Panc1 (cell line): ENCODE data around the gene DCXR. TPM values are rescaled to one million over a fixed set of nuclear protein-coding genes. Genes with fewer than 3 reads are reported as not detected.

ENCODE experiments used
- ATAC-seq: fragments of 200-7000 bp; cut with Tn5 transposase; 2 replicates; pipeline ENCODE4 v1.9.1; 2020; ENCODE audit warnings: mild to moderate bottlenecking, moderate library complexity
- BruUV-seq: library from RNA; stranded (reverse); fragments of 400-500 nt; replicated peaks from 2 replicates; lab custom pipeline; 2021; lab: Mats Ljungman, UMichigan
- CTCF ChIA-PET: fragments of 300-600 bp; sonication (Branson Sonifier 250); formaldehyde crosslinking; loops from one replicate; lab custom pipeline; 2022; ENCODE audit warnings: antibody characterized with exemption; lab: Charles Lee
- POLR2A ChIA-PET: fragments of 300-600 bp; sonication (Branson Sonifier 250); formaldehyde crosslinking; loops from one replicate; lab custom pipeline; 2022; ENCODE audit warnings: antibody characterized with exemption; lab: Charles Lee
- DNase-seq: peaks from one replicate; pipeline ENCODE4 v3.0.0-alpha.2; 2010; ENCODE audit warnings: low read depth, low spot score
- H3K27ac ChIP-seq: 2 replicates; pipeline ENCODE4 v1.5.1; 2011; ENCODE audit warnings: mild to moderate bottlenecking, low read length, inconsistent platforms
- H3K27me3 ChIP-seq: fragments of 200-500 bp; sonication (Bioruptor generic); 2 replicates; pipeline ENCODE4 v1.6.0; 2014; ENCODE audit warnings: low read length, inconsistent platforms; ENCODE audit not compliant: control insufficient read depth, insufficient read depth
- H3K36me3 ChIP-seq: fragments of 200-500 bp; sonication (Bioruptor generic); 2 replicates; pipeline ENCODE4 v1.5.1; 2014; ENCODE audit warnings: inconsistent platforms, mild to moderate bottlenecking, low read length, moderate library complexity; ENCODE audit not compliant: control insufficient read depth, insufficient read depth
- H3K4me1 ChIP-seq: 2 replicates; pipeline ENCODE4 v1.5.1; 2011; ENCODE audit warnings: inconsistent platforms, mild to moderate bottlenecking, low read length, moderate library complexity; ENCODE audit not compliant: control insufficient read depth, insufficient read depth
- H3K4me3 ChIP-seq, 2 experiments: 2 replicates each; pipeline ENCODE4 v1.5.1; 2011 to 2012; ENCODE audit warnings: low read depth in 2 of 2, low read length in 2 of 2, mild to moderate bottlenecking in 2 of 2, inconsistent platforms in 1 of 2, moderate library complexity in 1 of 2
- H3K9me3 ChIP-seq: fragments of 200-500 bp; sonication (Bioruptor generic); 2 replicates; pipeline ENCODE4 v1.5.1; 2014; ENCODE audit warnings: low read depth, mild to moderate bottlenecking, inconsistent platforms, low read length, moderate library complexity; ENCODE audit not compliant: control insufficient read depth, insufficient read depth
- POLR2AphosphoS5 ChIP-seq: IDR thresholded peaks from 2 replicates; pipeline ENCODE4 v1.6.1; 2012; ENCODE audit warnings: mild to moderate bottlenecking, low read depth, low read length, moderate library complexity
- SIN3A ChIP-seq: IDR thresholded peaks from 2 replicates; pipeline ENCODE4 v1.6.1; 2012; ENCODE audit warnings: low read depth, mild to moderate bottlenecking, low read length, moderate library complexity, borderline replicate concordance; ENCODE audit not compliant: insufficient read depth
- TCF7L2 ChIP-seq: IDR thresholded peaks from 2 replicates; pipeline ENCODE4 v1.6.1; 2011; ENCODE audit warnings: mild to moderate bottlenecking, low read depth, low read length, inconsistent platforms
- in situ Hi-C: cut with HindIII; loops from 2 replicates; pipeline ENCODE4 v1.10.0; 2016; ENCODE audit warnings: low sequenced_read_pairs, low pct_unique_long_range_greater_than_20kb
- intact Hi-C: fragments of 100-400 bp; cut with micrococcal nuclease; formaldehyde crosslinking; loops from one replicate; pipeline ENCODE4 v1.10.0; 2022; ENCODE audit not compliant: unreplicated experiment
- total RNA-seq: library from RNA; stranded (reverse); gene quantifications from one replicate; pipeline ENCODE4 v1.2.1, GENCODE V29; 2021; ENCODE audit not compliant: unreplicated experiment
- TF ChIP-seq, protein P1 (sequence below): fragments of 450-650 bp; IDR thresholded peaks from 2 replicates; pipeline ENCODE4 v1.5.1; 2017; ENCODE audit warnings: mild to moderate bottlenecking
- TF ChIP-seq, protein P2 (sequence below), 2 experiments: IDR thresholded peaks; 2 replicates each; pipeline ENCODE4 v1.6.1; 2011 to 2012; ENCODE audit warnings: low read depth in 2 of 2, control low read depth in 1 of 2, low read length in 1 of 2, mild to moderate bottlenecking in 1 of 2, moderate library complexity in 1 of 2; ENCODE audit not compliant: insufficient read depth in 1 of 2

Gene DCXR
- total RNA-seq, 1 experiment from 2014 or later = 128 TPM

DNA sequence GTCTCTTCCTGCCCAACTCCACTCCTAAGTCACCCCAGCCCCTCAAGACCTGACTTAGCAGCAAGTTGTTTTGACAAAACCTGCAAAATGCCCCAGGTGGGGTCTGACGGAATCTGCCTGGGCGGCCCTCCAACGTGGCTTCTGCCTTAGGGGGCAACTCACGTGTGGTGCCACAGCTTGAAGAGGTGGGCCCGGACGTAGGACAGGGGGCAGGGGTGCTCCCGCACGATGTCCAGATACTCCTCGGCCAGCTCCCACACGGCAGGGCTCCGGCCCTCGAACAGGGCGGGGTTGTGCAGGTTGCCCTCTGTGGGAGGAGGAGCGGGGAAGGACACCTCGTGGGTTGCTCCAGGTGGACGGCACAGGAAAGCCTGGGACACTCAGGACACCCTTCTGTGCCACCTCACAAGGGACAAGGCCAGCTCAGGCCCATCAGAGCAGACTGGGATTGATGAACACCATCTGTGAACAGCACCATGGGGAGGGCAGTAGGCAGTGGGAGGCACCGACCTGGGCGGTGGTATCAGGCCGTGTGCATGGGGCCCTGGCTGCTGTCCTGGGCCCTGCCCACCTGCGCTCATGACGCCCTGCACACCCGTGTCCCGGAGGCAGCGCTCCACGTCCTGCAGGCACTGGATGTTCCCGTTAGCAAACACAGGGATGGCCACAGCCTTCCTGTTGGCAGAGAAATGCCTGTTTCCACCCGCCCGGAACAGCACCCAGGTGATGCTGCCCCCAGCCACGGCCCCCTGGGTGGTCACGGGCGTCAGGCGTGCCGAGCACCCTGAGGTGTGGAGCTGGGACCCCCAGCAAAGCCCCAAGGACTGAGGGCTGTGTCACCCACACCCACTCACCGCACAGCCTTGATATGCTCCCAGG lies 23.8 kb upstream of the DCXR start:
- in situ Hi-C loops = no loop called here

GRCh38 chr17:82060614-82061013 lies 23.1 kb upstream of the DCXR start:
- CTCF ChIA-PET = no interaction called here
- DNase-seq (no peak), ATAC-seq (no peak)
- no TSS peak for BruUV-seq
- Histone ChIP-seq H3K27me3 (no peaks in the 10 kb centered on the region), H3K36me3 (peaks cover 3% of the 10 kb centered on the region; the same call in 1 of the 2 replicates), H3K4me1 (peaks cover 25% of the 10 kb centered on the region), H3K9me3 (no peaks in the 10 kb centered on the region), H3K27ac (no peak overlapping the region), H3K4me3 (no peak overlapping the region)
- intact Hi-C loops = no loop called here
- POLR2A ChIA-PET = no interaction called here
- in situ Hi-C loops = no loop called here
- TF ChIP-seq SIN3A = no peak
- no peak for TF ChIP-seq POLR2AphosphoS5
- TF ChIP-seq TCF7L2 = no peak
- TF ChIP-seq, protein P1, sequence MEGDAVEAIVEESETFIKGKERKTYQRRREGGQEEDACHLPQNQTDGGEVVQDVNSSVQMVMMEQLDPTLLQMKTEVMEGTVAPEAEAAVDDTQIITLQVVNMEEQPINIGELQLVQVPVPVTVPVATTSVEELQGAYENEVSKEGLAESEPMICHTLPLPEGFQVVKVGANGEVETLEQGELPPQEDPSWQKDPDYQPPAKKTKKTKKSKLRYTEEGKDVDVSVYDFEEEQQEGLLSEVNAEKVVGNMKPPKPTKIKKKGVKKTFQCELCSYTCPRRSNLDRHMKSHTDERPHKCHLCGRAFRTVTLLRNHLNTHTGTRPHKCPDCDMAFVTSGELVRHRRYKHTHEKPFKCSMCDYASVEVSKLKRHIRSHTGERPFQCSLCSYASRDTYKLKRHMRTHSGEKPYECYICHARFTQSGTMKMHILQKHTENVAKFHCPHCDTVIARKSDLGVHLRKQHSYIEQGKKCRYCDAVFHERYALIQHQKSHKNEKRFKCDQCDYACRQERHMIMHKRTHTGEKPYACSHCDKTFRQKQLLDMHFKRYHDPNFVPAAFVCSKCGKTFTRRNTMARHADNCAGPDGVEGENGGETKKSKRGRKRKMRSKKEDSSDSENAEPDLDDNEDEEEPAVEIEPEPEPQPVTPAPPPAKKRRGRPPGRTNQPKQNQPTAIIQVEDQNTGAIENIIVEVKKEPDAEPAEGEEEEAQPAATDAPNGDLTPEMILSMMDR = no peak
- TF ChIP-seq, protein P2, sequence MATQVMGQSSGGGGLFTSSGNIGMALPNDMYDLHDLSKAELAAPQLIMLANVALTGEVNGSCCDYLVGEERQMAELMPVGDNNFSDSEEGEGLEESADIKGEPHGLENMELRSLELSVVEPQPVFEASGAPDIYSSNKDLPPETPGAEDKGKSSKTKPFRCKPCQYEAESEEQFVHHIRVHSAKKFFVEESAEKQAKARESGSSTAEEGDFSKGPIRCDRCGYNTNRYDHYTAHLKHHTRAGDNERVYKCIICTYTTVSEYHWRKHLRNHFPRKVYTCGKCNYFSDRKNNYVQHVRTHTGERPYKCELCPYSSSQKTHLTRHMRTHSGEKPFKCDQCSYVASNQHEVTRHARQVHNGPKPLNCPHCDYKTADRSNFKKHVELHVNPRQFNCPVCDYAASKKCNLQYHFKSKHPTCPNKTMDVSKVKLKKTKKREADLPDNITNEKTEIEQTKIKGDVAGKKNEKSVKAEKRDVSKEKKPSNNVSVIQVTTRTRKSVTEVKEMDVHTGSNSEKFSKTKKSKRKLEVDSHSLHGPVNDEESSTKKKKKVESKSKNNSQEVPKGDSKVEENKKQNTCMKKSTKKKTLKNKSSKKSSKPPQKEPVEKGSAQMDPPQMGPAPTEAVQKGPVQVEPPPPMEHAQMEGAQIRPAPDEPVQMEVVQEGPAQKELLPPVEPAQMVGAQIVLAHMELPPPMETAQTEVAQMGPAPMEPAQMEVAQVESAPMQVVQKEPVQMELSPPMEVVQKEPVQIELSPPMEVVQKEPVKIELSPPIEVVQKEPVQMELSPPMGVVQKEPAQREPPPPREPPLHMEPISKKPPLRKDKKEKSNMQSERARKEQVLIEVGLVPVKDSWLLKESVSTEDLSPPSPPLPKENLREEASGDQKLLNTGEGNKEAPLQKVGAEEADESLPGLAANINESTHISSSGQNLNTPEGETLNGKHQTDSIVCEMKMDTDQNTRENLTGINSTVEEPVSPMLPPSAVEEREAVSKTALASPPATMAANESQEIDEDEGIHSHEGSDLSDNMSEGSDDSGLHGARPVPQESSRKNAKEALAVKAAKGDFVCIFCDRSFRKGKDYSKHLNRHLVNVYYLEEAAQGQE (IDR thresholded peaks at IDR 0.05; ENCODE audit: insufficient read depth in 1 of 2, low read depth in 2 of 2, low read length in 1 of 2) = no peak

More for the DNA sequence above, 23.8 kb upstream of the DCXR start:
- CTCF ChIA-PET = no interaction called here
- POLR2A ChIA-PET = no interaction called here
- Histone ChIP-seq H3K4me3 (no peak overlapping the region), H3K9me3 (no peaks in the 10 kb centered on the region), H3K4me1 (peaks cover 28% of the 10 kb centered on the region), H3K36me3 (peaks cover 3% of the 10 kb centered on the region; the same call in 1 of the 2 replicates), H3K27me3 (no peaks in the 10 kb centered on the region), H3K27ac (no peak overlapping the region)
- ATAC-seq = no peak
- no TSS peak for BruUV-seq
- intact Hi-C loops = no loop called here
- DNase-seq = no peak
- TF ChIP-seq TCF7L2 = no peak
- TF ChIP-seq, protein P2 (IDR thresholded peaks at IDR 0.05; ENCODE audit: insufficient read depth in 1 of 2, low read depth in 2 of 2, low read length in 1 of 2) = no peak
- TF ChIP-seq, protein P1 = no peak
- no peak for TF ChIP-seq POLR2AphosphoS5
- no peak for TF ChIP-seq SIN3A
